SK-N-SH treated with all-trans-retinoic acid at 6 μM for 48 hours (cell line): Measurements from ENCODE around the gene GRK1.

Experiments
- ATAC-seq: fragments of 200-7000 bp; cut with Tn5 transposase; 3 replicates; pipeline ENCODE4 v1.9.1; 2020; ENCODE audit warnings: mild to moderate bottlenecking, moderate library complexity
- ARNTL ChIP-seq: fragments of 450-650 bp; formaldehyde crosslinking; IDR thresholded peaks from 2 replicates; pipeline ENCODE4 v1.5.0; 2020; ENCODE audit warnings: low read depth, mild to moderate bottlenecking, moderate library complexity, borderline replicate concordance
- BACH2 ChIP-seq: fragments of 250-450 bp; sonication (Bioruptor Pico); IDR thresholded peaks from 2 replicates; pipeline ENCODE4 v1.9.0; 2021; ENCODE audit warnings: mild to moderate bottlenecking, borderline replicate concordance
- CREB5 ChIP-seq: fragments of 250-450 bp; sonication (Bioruptor Pico); IDR thresholded peaks from 2 replicates; pipeline ENCODE4 v1.5.1; 2020; ENCODE audit warnings: low read depth, mild to moderate bottlenecking, moderate library complexity
- CSDC2 ChIP-seq: fragments of 250-450 bp; sonication (Bioruptor Pico); IDR thresholded peaks from 2 replicates; pipeline ENCODE4 v1.5.0; 2020; ENCODE audit warnings: mild to moderate bottlenecking, moderate library complexity
- ESRRG ChIP-seq: fragments of 250-450 bp; sonication (Bioruptor Pico); IDR thresholded peaks from 2 replicates; pipeline ENCODE4 v1.6.1; 2021; ENCODE audit warnings: mild to moderate bottlenecking
- GLIS3 ChIP-seq: fragments of 250-450 bp; sonication (Bioruptor Pico); IDR thresholded peaks from 2 replicates; pipeline ENCODE4 v1.5.0; 2020; ENCODE audit warnings: mild to moderate bottlenecking, moderate library complexity
- ISL1 ChIP-seq: fragments of 250-450 bp; sonication (Bioruptor Pico); IDR thresholded peaks from 2 replicates; pipeline ENCODE4 v2.1.2; 2022; ENCODE audit warnings: mild to moderate bottlenecking, moderate library complexity
- OSR1 ChIP-seq: fragments of 250-450 bp; sonication (Bioruptor Pico); IDR thresholded peaks from 2 replicates; pipeline ENCODE4 v1.8.0; 2022; ENCODE audit warnings: moderate library complexity, mild to moderate bottlenecking, inconsistent platforms
- PPARA ChIP-seq: fragments of 250-450 bp; sonication (Bioruptor Pico); IDR thresholded peaks from 2 replicates; pipeline ENCODE4 v1.5.0; 2020; ENCODE audit warnings: mild to moderate bottlenecking, borderline replicate concordance
- RARB ChIP-seq: fragments of 250-450 bp; sonication (Bioruptor Pico); IDR thresholded peaks from 2 replicates; pipeline ENCODE4 v1.8.0; 2021; ENCODE audit warnings: mild to moderate bottlenecking, moderate library complexity
- SNAI2 ChIP-seq: fragments of 250-450 bp; sonication (Bioruptor Pico); IDR thresholded peaks from 2 replicates; pipeline ENCODE4 v1.5.0; 2020; ENCODE audit warnings: mild to moderate bottlenecking, moderate library complexity
- TCF4 ChIP-seq: fragments of 250-450 bp; sonication (Bioruptor Pico); IDR thresholded peaks from 2 replicates; pipeline ENCODE4 v1.8.0; 2021; ENCODE audit warnings: mild to moderate bottlenecking, moderate library complexity, borderline replicate concordance
- TOX ChIP-seq: fragments of 250-450 bp; sonication (Bioruptor Pico); IDR thresholded peaks from 2 replicates; pipeline ENCODE4 v1.8.0; 2021; ENCODE audit warnings: mild to moderate bottlenecking, moderate library complexity, borderline replicate concordance
- TSHZ2 ChIP-seq: fragments of 250-450 bp; sonication (Bioruptor Pico); IDR thresholded peaks from 2 replicates; pipeline ENCODE4 v1.5.0; 2020; ENCODE audit warnings: mild to moderate bottlenecking, moderate library complexity
- ZC3H10 ChIP-seq: fragments of 250-450 bp; sonication (Bioruptor Pico); IDR thresholded peaks from 2 replicates; pipeline ENCODE4 v1.5.1; 2021; ENCODE audit warnings: mild to moderate bottlenecking, moderate library complexity
- ZFP3 ChIP-seq: fragments of 250-450 bp; sonication (Bioruptor Pico); IDR thresholded peaks from 2 replicates; pipeline ENCODE4 v1.5.0; 2020; ENCODE audit warnings: mild to moderate bottlenecking, moderate library complexity
- ZFP30 ChIP-seq: fragments of 450-650 bp; formaldehyde crosslinking; IDR thresholded peaks from 2 replicates; pipeline ENCODE4 v1.5.0; 2022; ENCODE audit warnings: mild to moderate bottlenecking, moderate library complexity
- ZNF565 ChIP-seq: fragments of 450-650 bp; formaldehyde crosslinking; conservative IDR thresholded peaks from 2 replicates; pipeline ENCODE4 v1.5.0; 2020; ENCODE audit warnings: low read depth, mild to moderate bottlenecking, moderate library complexity
- ZNF70 ChIP-seq: fragments of 450-650 bp; formaldehyde crosslinking; IDR thresholded peaks from 2 replicates; pipeline ENCODE4 v1.5.0; 2020; ENCODE audit warnings: mild to moderate bottlenecking, moderate library complexity
- ZNF8 ChIP-seq: fragments of 450-650 bp; formaldehyde crosslinking; IDR thresholded peaks from 2 replicates; pipeline ENCODE4 v1.5.0; 2020; ENCODE audit warnings: mild to moderate bottlenecking, moderate library complexity
- TF ChIP-seq, protein P1 (sequence below): fragments of 250-450 bp; sonication (Bioruptor Pico); IDR thresholded peaks from 2 replicates; pipeline ENCODE4 v1.5.1; 2021; ENCODE audit warnings: mild to moderate bottlenecking, moderate library complexity
- TF ChIP-seq, protein P2 (sequence below): fragments of 250-450 bp; sonication (Bioruptor Pico); IDR thresholded peaks from 2 replicates; pipeline ENCODE4 v1.8.0; 2020; ENCODE audit warnings: mild to moderate bottlenecking, moderate library complexity, borderline replicate concordance
- TF ChIP-seq, protein P3 (sequence below): fragments of 250-450 bp; sonication (Bioruptor Pico); IDR thresholded peaks from 2 replicates; pipeline ENCODE4 v1.8.0; 2021; ENCODE audit warnings: low read depth, mild to moderate bottlenecking, moderate library complexity, borderline replicate concordance

GRK1 gene

DNA sequence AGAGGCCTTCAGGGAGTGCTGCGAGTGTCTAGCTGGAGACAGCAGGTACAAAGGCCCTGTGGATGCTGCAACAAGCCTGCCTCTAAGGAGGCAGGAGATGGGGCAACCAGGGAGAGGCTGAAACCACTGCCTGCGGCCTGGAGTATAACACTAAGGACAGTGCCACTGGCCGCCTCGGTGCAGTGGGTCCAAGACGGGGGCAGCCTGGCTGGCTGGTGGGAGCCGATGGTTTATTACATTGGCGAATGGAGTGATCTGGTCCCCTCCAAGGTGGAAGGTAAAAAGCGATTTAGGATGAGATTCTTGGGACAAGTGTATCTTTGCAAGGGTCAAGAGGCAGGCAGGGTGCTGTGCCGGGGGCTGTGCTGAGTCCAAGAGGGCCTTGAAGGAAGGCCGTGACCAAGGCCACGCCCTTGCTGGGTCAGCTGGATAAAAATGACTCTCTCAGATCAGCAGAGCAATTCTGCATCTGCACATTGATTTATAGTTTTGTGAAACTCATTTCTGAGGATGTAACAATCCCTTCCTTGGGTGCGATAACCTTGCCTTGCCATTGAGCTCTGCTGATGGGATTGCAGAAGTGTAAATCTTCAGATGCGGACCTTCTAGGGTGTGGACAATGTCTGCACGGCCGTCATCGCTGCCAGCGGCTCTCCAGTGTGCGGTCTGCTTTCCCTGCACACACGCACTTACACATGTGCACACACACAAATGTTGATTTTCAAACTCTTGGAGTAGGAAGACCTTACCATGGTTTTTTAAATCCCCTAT lies 98.0 kb downstream of the GRK1 start:
- no peak for ATAC-seq
- TF ChIP-seq GLIS3: no peak
- no peak for TF ChIP-seq ZFP3 (CRISPR knock-in tag)
- TF ChIP-seq ZNF70: no peak
- TF ChIP-seq, protein P1, sequence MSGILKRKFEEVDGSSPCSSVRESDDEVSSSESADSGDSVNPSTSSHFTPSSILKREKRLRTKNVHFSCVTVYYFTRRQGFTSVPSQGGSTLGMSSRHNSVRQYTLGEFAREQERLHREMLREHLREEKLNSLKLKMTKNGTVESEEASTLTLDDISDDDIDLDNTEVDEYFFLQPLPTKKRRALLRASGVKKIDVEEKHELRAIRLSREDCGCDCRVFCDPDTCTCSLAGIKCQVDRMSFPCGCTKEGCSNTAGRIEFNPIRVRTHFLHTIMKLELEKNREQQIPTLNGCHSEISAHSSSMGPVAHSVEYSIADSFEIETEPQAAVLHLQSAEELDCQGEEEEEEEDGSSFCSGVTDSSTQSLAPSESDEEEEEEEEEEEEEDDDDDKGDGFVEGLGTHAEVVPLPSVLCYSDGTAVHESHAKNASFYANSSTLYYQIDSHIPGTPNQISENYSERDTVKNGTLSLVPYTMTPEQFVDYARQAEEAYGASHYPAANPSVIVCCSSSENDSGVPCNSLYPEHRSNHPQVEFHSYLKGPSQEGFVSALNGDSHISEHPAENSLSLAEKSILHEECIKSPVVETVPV: no peak
- TF ChIP-seq ARNTL (CRISPR knock-in tag): no peak
- TF ChIP-seq TCF4 (CRISPR knock-in tag): no peak
- TF ChIP-seq ESRRG (CRISPR knock-in tag): no peak
- TF ChIP-seq CREB5 (CRISPR knock-in tag): no peak
- no peak for TF ChIP-seq ISL1 (CRISPR knock-in tag)
- TF ChIP-seq SNAI2 (CRISPR knock-in tag): no peak
- TF ChIP-seq ZFP30 (CRISPR knock-in tag): no peak
- no peak for TF ChIP-seq ZC3H10 (CRISPR knock-in tag)
- no peak for TF ChIP-seq ZNF565 (CRISPR knock-in tag)
- no peak for TF ChIP-seq PPARA (CRISPR knock-in tag)

DNA sequence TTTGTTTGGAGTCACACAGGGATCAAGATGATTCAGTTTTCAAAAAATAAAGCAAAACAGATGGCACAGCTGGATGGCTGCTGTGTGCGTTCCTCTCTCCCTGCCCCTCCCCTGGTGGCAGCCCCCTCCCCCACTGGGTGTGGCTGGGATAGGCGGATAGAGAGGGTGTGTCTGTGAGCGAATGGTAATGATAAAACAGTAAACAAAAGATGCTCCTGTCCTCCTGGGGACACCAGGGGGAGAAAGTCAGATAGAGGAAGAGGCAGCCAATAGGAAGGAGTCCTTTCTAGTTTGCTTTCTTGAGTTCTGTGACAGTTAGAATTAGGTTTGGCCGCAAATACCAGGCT lies 98.5 kb downstream of the GRK1 start:
- no peak for TF ChIP-seq OSR1
- TF ChIP-seq TSHZ2 (CRISPR knock-in tag): no peak
- no peak for TF ChIP-seq SNAI2 (CRISPR knock-in tag)
- TF ChIP-seq ZFP3 (CRISPR knock-in tag): no peak
- TF ChIP-seq, protein P2, sequence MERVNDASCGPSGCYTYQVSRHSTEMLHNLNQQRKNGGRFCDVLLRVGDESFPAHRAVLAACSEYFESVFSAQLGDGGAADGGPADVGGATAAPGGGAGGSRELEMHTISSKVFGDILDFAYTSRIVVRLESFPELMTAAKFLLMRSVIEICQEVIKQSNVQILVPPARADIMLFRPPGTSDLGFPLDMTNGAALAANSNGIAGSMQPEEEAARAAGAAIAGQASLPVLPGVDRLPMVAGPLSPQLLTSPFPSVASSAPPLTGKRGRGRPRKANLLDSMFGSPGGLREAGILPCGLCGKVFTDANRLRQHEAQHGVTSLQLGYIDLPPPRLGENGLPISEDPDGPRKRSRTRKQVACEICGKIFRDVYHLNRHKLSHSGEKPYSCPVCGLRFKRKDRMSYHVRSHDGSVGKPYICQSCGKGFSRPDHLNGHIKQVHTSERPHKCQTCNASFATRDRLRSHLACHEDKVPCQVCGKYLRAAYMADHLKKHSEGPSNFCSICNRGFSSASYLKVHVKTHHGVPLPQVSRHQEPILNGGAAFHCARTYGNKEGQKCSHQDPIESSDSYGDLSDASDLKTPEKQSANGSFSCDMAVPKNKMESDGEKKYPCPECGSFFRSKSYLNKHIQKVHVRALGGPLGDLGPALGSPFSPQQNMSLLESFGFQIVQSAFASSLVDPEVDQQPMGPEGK (CRISPR knock-in tag): no peak
- TF ChIP-seq ZFP30 (CRISPR knock-in tag): no peak
- no peak for TF ChIP-seq BACH2 (CRISPR knock-in tag)
- no peak for TF ChIP-seq ZNF70
- no peak for TF ChIP-seq TOX (CRISPR knock-in tag)
- no peak for TF ChIP-seq RARB (CRISPR knock-in tag)
- TF ChIP-seq, protein P3, sequence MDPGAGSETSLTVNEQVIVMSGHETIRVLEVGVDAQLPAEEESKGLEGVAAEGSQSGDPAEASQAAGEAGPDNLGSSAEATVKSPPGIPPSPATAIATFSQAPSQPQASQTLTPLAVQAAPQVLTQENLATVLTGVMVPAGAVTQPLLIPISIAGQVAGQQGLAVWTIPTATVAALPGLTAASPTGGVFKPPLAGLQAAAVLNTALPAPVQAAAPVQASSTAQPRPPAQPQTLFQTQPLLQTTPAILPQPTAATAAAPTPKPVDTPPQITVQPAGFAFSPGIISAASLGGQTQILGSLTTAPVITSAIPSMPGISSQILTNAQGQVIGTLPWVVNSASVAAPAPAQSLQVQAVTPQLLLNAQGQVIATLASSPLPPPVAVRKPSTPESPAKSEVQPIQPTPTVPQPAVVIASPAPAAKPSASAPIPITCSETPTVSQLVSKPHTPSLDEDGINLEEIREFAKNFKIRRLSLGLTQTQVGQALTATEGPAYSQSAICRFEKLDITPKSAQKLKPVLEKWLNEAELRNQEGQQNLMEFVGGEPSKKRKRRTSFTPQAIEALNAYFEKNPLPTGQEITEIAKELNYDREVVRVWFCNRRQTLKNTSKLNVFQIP (CRISPR knock-in tag): no peak
- no peak for TF ChIP-seq CSDC2 (CRISPR knock-in tag)
- TF ChIP-seq, protein P1: no peak
- TF ChIP-seq PPARA (CRISPR knock-in tag): no peak
- no peak for TF ChIP-seq GLIS3
- no peak for TF ChIP-seq TCF4 (CRISPR knock-in tag)
- no peak for TF ChIP-seq ZNF8
- no peak for TF ChIP-seq CREB5 (CRISPR knock-in tag)
- ATAC-seq: no peak
